ENCODE data around the gene TMEM114. TPM values are rescaled to one million over a fixed set of nuclear protein-coding genes. Genes with fewer than 3 reads are reported as not detected.

The TMEM114 gene
- total and polyA plus RNA-seq, 3 experiments from 2014 or later: not detected

DNA sequence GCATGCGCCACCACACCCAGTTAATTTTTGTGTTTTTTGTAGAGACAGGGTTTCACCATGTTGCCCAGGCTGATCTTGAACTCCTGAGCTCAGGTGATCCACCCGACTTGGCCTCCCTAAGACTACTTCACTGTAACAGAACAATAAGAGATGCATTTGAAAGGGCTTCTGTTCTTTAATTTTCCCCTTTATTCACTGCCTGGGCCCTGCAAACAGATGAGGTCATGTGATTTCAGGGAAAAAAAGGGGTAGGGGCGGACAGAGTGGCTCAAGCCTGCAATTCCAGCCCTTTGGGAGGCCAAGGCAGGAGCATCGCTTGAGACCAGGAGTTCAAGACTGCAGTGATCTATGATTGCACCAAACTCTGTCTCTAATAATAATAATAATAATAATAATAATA, 36.3 kb downstream of the TMEM114 start:
- no peak for DNase-seq
- no peaks in the 10 kb centered on the region for H3K9me3 ChIP-seq (ENCODE audit: low read length)
- CTCF ChIA-PET: no interaction called here

DNA sequence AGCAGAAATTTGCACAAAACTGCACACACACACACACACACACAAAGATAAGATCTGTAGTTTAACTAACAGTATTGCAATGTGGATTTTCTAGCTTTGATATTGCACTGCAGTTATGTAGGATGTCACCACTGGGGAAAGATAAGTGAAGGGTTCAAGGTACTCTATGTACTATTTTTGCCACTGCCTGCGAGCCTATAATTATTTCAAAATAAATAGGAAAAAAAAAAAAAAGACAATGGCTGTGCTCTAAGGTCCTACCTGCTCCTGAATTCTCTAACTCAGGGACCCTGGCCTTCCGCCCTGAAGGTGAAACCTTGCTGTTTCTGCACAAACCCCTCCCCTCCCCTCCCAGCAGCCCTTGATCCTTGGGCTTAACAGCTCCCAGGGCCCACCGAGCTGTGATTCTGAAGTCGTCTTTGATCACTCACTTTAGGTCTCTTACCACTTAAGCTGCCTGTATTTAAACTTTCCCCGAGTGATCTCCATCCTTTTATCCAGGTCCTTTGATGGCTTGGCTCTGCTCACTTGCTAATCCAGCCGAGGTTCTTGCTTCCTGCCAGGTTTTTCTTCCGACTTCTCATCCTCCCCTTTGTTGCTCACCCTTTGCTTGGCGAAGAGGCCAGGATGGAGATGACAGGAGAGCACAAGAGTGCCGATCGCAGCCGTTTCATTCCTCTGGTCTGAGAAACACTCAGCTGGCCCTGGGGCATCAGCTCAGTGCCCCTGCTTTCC, 37.7 kb downstream of the TMEM114 start:
- Mint-ChIP-seq H3K27me3 (peaks cover 38 to 66% of the 10 kb centered on the region in 2 donors), H3K27ac (no peak overlapping the region), H3K36me3 (no peaks in the 10 kb centered on the region), H3K4me1 (no peaks in the 10 kb centered on the region), H3K4me3 (no peak overlapping the region), H3K9me3 (no peaks in the 10 kb centered on the region)
- Histone ChIP-seq H3K27ac (ENCODE audit: low read depth, low read length) (no peak overlapping the region), H3K27me3 (ENCODE audit: insufficient read depth, low read length, poor library complexity, severe bottlenecking) (peaks cover 11% of the 10 kb centered on the region), H3K4me3 (ENCODE audit: low read length) (no peak overlapping the region), H3K9me3 (ENCODE audit: low read length) (no peaks in the 10 kb centered on the region), H3K36me3 (ENCODE audit: insufficient read depth, low read length) (no peaks in the 10 kb centered on the region), H3K4me1 (ENCODE audit: insufficient read depth, low read length) (no peaks in the 10 kb centered on the region)
- ChIA-PET POLR2A (no interaction called here), CTCF (no interaction called here)
- no peak for DNase-seq

More for the DNA sequence above, 36.3 kb downstream of the TMEM114 start:
- H3K27me3 Mint-ChIP-seq: peaks cover 40 to 56% of the 10 kb centered on the region in 2 donors
- Histone ChIP-seq H3K27ac (ENCODE audit: low read depth, low read length) (no peak overlapping the region), H3K4me3 (ENCODE audit: low read length) (no peak overlapping the region), H3K27me3 (ENCODE audit: insufficient read depth, low read length, poor library complexity, severe bottlenecking) (peaks cover 9% of the 10 kb centered on the region), H3K4me1 (ENCODE audit: insufficient read depth, low read length) (no peaks in the 10 kb centered on the region), H3K36me3 (ENCODE audit: insufficient read depth, low read length) (no peaks in the 10 kb centered on the region)
- H3K36me3 Mint-ChIP-seq: no peaks in the 10 kb centered on the region
- no peaks in the 10 kb centered on the region for H3K9me3 Mint-ChIP-seq
- H3K4me3 Mint-ChIP-seq: no peak overlapping the region
- POLR2A ChIA-PET: no interaction called here
- no peak overlapping the region for H3K27ac Mint-ChIP-seq
- no peaks in the 10 kb centered on the region for H3K4me1 Mint-ChIP-seq

DNA sequence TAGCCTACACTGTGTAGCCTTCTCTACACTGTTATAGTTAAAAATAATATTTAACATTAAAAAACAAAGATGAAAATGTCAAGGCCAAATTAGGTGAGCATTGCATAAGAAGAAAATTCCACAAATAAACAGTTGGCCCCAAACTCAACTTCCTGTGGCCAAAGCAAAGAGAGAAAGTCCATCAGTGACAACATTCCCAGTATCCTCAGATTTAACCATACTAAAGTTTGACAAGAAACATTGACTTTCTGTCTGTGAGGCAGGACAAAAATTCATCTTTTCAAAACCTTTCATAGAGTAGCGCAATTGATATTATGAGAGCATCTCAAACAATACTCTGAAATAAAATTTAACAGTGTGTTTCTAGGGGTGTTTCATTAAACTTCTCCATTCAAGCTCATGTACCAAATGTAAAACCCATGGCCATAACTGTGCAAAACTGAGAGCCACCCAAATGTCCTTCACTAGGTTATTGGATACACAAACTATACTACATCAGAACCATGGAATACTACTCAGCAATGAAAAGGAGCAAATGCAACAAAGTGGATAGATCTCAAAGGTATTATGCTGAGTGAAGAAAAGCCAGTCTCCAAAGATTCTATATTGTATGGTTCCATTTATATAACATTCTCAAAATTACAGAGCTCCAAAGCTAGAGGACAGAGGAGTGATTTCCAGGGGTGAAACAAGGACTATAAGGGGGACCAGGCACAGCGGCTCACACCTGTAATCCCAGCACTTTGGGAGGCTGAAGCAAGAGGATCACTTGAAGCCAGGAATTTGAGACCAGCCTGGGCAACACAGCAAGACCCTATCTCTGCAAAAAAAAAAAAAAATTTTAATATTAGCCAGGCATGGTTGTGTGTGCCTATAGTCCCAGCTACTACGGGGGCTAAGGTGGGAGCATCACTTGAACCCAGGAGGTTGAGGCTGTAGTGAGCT, 38.7 kb downstream of the TMEM114 start:
- H3K4me1 Mint-ChIP-seq: no peaks in the 10 kb centered on the region
- Histone ChIP-seq H3K9me3 (ENCODE audit: low read length) (no peaks in the 10 kb centered on the region), H3K36me3 (ENCODE audit: insufficient read depth, low read length) (no peaks in the 10 kb centered on the region), H3K27ac (ENCODE audit: low read depth, low read length) (no peak overlapping the region), H3K4me3 (ENCODE audit: low read length) (no peak overlapping the region), H3K4me1 (ENCODE audit: insufficient read depth, low read length) (no peaks in the 10 kb centered on the region), H3K27me3 (ENCODE audit: insufficient read depth, low read length, poor library complexity, severe bottlenecking) (peaks cover 13% of the 10 kb centered on the region)
- H3K4me3 Mint-ChIP-seq: no peak overlapping the region
- no peaks in the 10 kb centered on the region for H3K9me3 Mint-ChIP-seq
- H3K27ac Mint-ChIP-seq: no peak overlapping the region
- CTCF ChIA-PET: no interaction called here
- DNase-seq: no peak
- H3K27me3 Mint-ChIP-seq: peaks cover 39 to 61% of the 10 kb centered on the region in 2 donors
- H3K36me3 Mint-ChIP-seq: no peaks in the 10 kb centered on the region
- POLR2A ChIA-PET: no interaction called here

DNA sequence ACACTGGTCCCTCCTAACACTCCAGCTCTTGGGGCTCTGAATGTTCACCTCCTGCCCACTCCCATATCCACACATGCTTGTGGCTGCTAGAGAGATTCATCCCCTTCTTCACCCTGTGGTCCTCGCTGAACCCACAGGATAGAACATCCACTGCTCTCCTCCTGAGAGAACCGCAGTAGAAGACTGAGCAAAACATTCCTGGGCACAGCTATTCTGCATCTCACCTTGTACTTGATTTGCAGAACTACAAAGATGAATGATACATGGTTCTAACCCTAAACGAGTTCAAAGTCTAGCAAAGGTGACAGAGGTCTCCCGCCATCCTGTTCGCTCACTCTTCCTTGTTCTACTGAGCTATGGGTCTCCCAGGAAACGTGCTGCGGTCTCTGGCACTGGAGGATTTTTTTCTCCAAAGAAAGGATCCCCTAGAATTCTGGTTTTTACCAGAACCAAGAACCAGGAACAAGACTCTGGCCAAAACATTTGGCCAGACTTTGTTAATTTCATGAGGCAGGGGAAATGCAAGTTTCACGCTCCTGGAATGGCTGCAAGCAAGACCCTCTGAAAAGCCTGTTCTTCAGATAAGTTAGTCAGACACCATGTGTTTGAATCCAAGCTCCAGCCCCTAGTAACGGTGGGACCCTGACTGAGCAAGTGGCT, 39.5 kb downstream of the TMEM114 start:
- ChIA-PET CTCF (no interaction called here), POLR2A (no interaction called here)
- H3K4me3 Mint-ChIP-seq: no peak overlapping the region
- DNase-seq: no peak
- Histone ChIP-seq H3K9me3 (ENCODE audit: low read length) (no peaks in the 10 kb centered on the region), H3K27me3 (ENCODE audit: insufficient read depth, low read length, poor library complexity, severe bottlenecking) (peaks cover 12% of the 10 kb centered on the region), H3K4me3 (ENCODE audit: low read length) (no peak overlapping the region), H3K36me3 (ENCODE audit: insufficient read depth, low read length) (no peaks in the 10 kb centered on the region), H3K4me1 (ENCODE audit: insufficient read depth, low read length) (no peaks in the 10 kb centered on the region), H3K27ac (ENCODE audit: low read depth, low read length) (no peak overlapping the region)
- no peaks in the 10 kb centered on the region for H3K4me1 Mint-ChIP-seq
- H3K27me3 Mint-ChIP-seq: peaks cover 38 to 63% of the 10 kb centered on the region in 2 donors
- no peaks in the 10 kb centered on the region for H3K9me3 Mint-ChIP-seq
- no peaks in the 10 kb centered on the region for H3K36me3 Mint-ChIP-seq
- no peak overlapping the region for H3K27ac Mint-ChIP-seq

DNA sequence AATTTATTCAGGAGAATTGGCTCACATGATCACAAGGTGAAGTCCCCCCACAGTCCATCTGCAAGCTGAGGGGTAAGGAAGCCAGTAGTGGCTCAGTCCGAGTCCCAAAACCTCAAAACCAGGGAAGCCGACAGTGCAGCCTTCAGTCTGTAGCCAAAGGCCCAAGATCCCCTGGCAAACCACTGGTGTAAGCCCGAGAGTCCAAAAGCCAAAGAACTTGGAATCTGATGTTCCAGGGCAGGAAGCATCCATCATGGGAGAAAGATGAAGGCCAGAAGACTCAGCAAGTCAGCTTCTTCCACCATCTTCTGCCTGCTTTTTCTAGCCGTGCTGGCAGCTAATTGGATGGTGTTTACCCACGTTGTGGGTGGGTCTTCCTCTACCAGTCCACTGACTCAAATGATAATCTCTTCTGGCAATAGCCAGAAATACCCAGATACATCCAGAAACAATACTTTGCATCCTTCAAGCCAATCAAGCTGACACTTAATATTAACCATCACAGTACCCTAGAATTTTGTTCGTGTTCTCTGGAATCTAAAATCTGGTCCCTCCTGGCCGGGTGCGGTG, 40.4 kb downstream of the TMEM114 start:
- no peak overlapping the region for H3K27ac Mint-ChIP-seq
- Histone ChIP-seq H3K4me3 (ENCODE audit: low read length) (no peak overlapping the region), H3K9me3 (ENCODE audit: low read length) (no peaks in the 10 kb centered on the region), H3K27me3 (ENCODE audit: insufficient read depth, low read length, poor library complexity, severe bottlenecking) (peaks cover 6% of the 10 kb centered on the region), H3K4me1 (ENCODE audit: insufficient read depth, low read length) (no peaks in the 10 kb centered on the region), H3K27ac (ENCODE audit: low read depth, low read length) (no peak overlapping the region), H3K36me3 (ENCODE audit: insufficient read depth, low read length) (no peaks in the 10 kb centered on the region)
- ChIA-PET POLR2A (no interaction called here), CTCF (no interaction called here)
- H3K9me3 Mint-ChIP-seq: no peaks in the 10 kb centered on the region
- no peaks in the 10 kb centered on the region for H3K36me3 Mint-ChIP-seq
- no peak for DNase-seq
- H3K4me3 Mint-ChIP-seq: no peak overlapping the region
- peaks cover 34 to 59% of the 10 kb centered on the region in 2 donors for H3K27me3 Mint-ChIP-seq
- no peaks in the 10 kb centered on the region for H3K4me1 Mint-ChIP-seq

DNA sequence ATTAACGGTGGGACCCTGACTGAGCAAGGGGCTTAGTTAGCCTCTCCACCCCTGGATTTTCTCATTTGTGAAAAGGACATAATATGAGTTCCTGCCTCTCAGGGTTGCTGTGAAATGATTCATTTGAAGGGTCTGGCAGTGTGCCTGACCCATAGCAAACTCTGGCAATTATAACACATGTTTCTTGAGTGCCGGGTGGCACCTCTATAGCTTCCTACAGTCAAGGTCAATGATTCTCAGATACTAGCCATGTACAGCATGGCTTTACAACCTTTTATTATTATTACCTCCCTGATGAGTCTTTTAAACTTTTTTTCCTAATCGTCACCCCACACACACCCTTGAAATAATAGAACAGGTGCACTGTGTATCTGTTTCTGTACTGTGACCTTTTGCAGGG, 42.1 kb downstream of the TMEM114 start:
- no peak overlapping the region for H3K27ac Mint-ChIP-seq
- no peak overlapping the region for H3K4me3 Mint-ChIP-seq
- no peaks in the 10 kb centered on the region for H3K9me3 Mint-ChIP-seq
- H3K4me1 Mint-ChIP-seq: no peaks in the 10 kb centered on the region
- no peak for DNase-seq
- no peak overlapping the region for H3K27ac ChIP-seq (ENCODE audit: low read depth, low read length)
- POLR2A ChIA-PET: no interaction called here
- CTCF ChIA-PET: no interaction called here
- H3K36me3 ChIP-seq (ENCODE audit: insufficient read depth, low read length): no peaks in the 10 kb centered on the region
- H3K4me1 ChIP-seq (ENCODE audit: insufficient read depth, low read length): no peaks in the 10 kb centered on the region
- H3K9me3 ChIP-seq (ENCODE audit: low read length): no peaks in the 10 kb centered on the region
- no peak overlapping the region for H3K4me3 ChIP-seq (ENCODE audit: low read length)
- H3K27me3 ChIP-seq (ENCODE audit: insufficient read depth, low read length, poor library complexity, severe bottlenecking): peaks cover 4% of the 10 kb centered on the region
- H3K27me3 Mint-ChIP-seq: peaks cover 25 to 55% of the 10 kb centered on the region in 2 donors
- no peaks in the 10 kb centered on the region for H3K36me3 Mint-ChIP-seq

DNA sequence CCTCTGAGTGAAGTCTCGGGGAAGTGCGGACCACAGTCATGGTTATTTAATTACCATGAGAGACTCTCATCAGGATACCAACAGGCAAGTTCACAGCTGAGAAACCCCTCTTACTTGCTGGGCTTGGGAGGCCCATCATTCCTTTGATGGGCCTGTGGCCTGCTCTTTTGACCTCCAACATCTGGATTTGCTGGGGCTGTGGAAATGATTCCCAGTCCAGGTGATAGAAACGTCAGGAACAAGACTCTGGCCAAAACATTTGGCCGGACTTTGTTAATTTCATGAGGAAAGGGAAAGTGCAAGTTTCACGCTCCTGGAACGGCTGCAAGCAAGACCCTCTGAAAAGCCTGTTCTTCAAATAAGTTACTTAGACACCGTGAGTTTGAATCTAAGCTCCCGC, 42.5 kb downstream of the TMEM114 start:
- Histone ChIP-seq H3K27ac (ENCODE audit: low read depth, low read length) (no peak overlapping the region), H3K4me3 (ENCODE audit: low read length) (no peak overlapping the region), H3K36me3 (ENCODE audit: insufficient read depth, low read length) (no peaks in the 10 kb centered on the region), H3K4me1 (ENCODE audit: insufficient read depth, low read length) (no peaks in the 10 kb centered on the region), H3K9me3 (ENCODE audit: low read length) (no peaks in the 10 kb centered on the region), H3K27me3 (ENCODE audit: insufficient read depth, low read length, poor library complexity, severe bottlenecking) (peaks cover 4% of the 10 kb centered on the region)
- Mint-ChIP-seq H3K27me3 (peaks cover 24 to 51% of the 10 kb centered on the region in 2 donors), H3K36me3 (no peaks in the 10 kb centered on the region), H3K4me3 (no peak overlapping the region), H3K4me1 (no peaks in the 10 kb centered on the region), H3K9me3 (no peaks in the 10 kb centered on the region), H3K27ac (no peak overlapping the region)
- no peak for DNase-seq
- POLR2A ChIA-PET: no interaction called here
- CTCF ChIA-PET: no interaction called here

DNA sequence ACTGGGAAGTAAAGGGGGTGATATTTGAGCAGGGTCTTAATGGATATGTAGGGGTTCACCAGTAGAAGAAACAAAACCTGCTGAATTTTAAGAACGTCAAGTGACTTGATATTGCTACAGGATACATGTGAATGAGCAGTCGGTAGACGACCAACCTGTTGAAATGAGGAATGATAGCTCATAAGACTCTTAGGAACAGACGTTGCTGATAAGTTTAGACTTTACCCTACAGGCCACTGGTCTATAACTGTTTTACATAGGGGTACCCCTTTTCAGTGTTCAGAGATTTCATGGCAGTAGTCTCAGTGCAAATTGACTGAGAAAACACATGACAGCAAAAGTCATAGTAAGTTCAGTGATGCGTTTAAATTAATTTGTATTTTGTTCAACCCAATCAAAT, 45.9 kb downstream of the TMEM114 start:
- Mint-ChIP-seq H3K4me1 (no peaks in the 10 kb centered on the region), H3K36me3 (no peaks in the 10 kb centered on the region)
- CTCF ChIA-PET: no interaction called here

More for the DNA sequence above, 45.9 kb downstream of the TMEM114 start:
- Histone ChIP-seq H3K27me3 (ENCODE audit: insufficient read depth, low read length, poor library complexity, severe bottlenecking) (peaks cover 4% of the 10 kb centered on the region), H3K36me3 (ENCODE audit: insufficient read depth, low read length) (no peaks in the 10 kb centered on the region), H3K27ac (ENCODE audit: low read depth, low read length) (no peak overlapping the region), H3K4me3 (ENCODE audit: low read length) (no peak overlapping the region), H3K9me3 (ENCODE audit: low read length) (no peaks in the 10 kb centered on the region), H3K4me1 (ENCODE audit: insufficient read depth, low read length) (no peaks in the 10 kb centered on the region)
- Mint-ChIP-seq H3K9me3 (no peaks in the 10 kb centered on the region), H3K27ac (no peak overlapping the region), H3K4me3 (no peak overlapping the region), H3K27me3 (peaks cover 16 to 36% of the 10 kb centered on the region in 2 donors)
- POLR2A ChIA-PET: no interaction called here
- DNase-seq: no peak
